GM21447 (cell line): Measurements from ENCODE around the gene CNDP2.

ENCODE experiments used
- ATAC-seq: cut with Tn5 transposase; IDR thresholded peaks from one replicate; pipeline ENCODE4 v1.9.1; 2021; ENCODE audit not compliant: unreplicated experiment

CNDP2 gene

GRCh38 chr18:74468547-74469061 lies 27.6 kb upstream of the CNDP2 start:
- ATAC-seq: no peak

GRCh38 chr18:74472312-74472711 lies 23.9 kb upstream of the CNDP2 start:
- ATAC-seq: no peak

- no peak for ATAC-seq
Measured at GRCh38 chr18:74473976-74474640, 22.1 kb upstream of the CNDP2 start.

GRCh38 chr18:74476140-74476539 lies 20.0 kb upstream of the CNDP2 start:
- ATAC-seq: no peak

GRCh38 chr18:74477771-74478170 lies 18.4 kb upstream of the CNDP2 start:
- no peak for ATAC-seq

GRCh38 chr18:74478316-74478715 lies 17.8 kb upstream of the CNDP2 start:
- no peak for ATAC-seq

GRCh38 chr18:74478880-74479279 lies 17.3 kb upstream of the CNDP2 start:
- no peak for ATAC-seq

- ATAC-seq: no peak
Measured at GRCh38 chr18:74479486-74480148, 16.5 kb upstream of the CNDP2 start.

- no peak for ATAC-seq
Measured at GRCh38 chr18:74480149-74480651, 16.0 kb upstream of the CNDP2 start.

- no peak for ATAC-seq
Measured at GRCh38 chr18:74482697-74483096, 13.5 kb upstream of the CNDP2 start.

GRCh38 chr18:74486119-74486849 lies 9.9 kb upstream of the CNDP2 start:
- no peak for ATAC-seq

GRCh38 chr18:74488354-74488753 lies 7.8 kb upstream of the CNDP2 start:
- ATAC-seq: no peak

- no peak for ATAC-seq
Measured at GRCh38 chr18:74488864-74489263, 7.3 kb upstream of the CNDP2 start.

GRCh38 chr18:74489676-74490075 lies 6.5 kb upstream of the CNDP2 start:
- no peak for ATAC-seq

- no peak for ATAC-seq
Measured at GRCh38 chr18:74492259-74492658, 3.9 kb upstream of the CNDP2 start.

GRCh38 chr18:74493689-74494088 lies 2.5 kb upstream of the CNDP2 start:
- no peak for ATAC-seq

- no peak for ATAC-seq
Measured at GRCh38 chr18:74494514-74494913, 1.6 kb upstream of the CNDP2 start.

GRCh38 chr18:74496508-74497323 lies 553 bp downstream of the CNDP2 start:
- peak; percentile 22 for ATAC-seq

GRCh38 chr18:74497324-74497676 lies 1.1 kb downstream of the CNDP2 start:
- ATAC-seq: no peak

- ATAC-seq: no peak
Measured at GRCh38 chr18:74497778-74498177, 1.6 kb downstream of the CNDP2 start.
